ENCODE results near the gene CSTPP1.

DNA sequence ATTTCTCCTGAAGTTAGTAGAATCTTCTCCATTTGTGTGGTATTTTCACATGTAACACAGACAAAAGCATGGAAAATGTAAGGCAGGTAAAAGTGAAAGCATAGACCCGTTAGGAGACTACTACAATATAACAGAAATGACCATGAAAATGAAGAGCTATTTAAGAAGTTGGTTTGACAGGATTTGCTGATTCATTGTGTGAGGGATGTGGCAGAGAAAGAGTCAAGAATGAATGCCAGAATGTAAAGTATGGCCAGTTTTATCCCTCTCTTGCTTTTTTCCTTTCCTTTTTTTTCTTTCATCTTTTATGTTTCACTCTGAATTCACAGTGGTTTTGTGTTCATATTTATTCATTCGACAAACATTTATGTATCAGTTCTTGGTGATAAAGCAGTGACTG, 124.2 kb downstream of the CSTPP1 start:
- TF ChIP-seq, protein P1, sequence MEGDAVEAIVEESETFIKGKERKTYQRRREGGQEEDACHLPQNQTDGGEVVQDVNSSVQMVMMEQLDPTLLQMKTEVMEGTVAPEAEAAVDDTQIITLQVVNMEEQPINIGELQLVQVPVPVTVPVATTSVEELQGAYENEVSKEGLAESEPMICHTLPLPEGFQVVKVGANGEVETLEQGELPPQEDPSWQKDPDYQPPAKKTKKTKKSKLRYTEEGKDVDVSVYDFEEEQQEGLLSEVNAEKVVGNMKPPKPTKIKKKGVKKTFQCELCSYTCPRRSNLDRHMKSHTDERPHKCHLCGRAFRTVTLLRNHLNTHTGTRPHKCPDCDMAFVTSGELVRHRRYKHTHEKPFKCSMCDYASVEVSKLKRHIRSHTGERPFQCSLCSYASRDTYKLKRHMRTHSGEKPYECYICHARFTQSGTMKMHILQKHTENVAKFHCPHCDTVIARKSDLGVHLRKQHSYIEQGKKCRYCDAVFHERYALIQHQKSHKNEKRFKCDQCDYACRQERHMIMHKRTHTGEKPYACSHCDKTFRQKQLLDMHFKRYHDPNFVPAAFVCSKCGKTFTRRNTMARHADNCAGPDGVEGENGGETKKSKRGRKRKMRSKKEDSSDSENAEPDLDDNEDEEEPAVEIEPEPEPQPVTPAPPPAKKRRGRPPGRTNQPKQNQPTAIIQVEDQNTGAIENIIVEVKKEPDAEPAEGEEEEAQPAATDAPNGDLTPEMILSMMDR (IDR thresholded peaks at IDR 0.05): no peak
- no peak for TF ChIP-seq EP300 (IDR thresholded peaks at IDR 0.05; ENCODE audit: low read depth)
- no peak for TF ChIP-seq POLR2A (IDR thresholded peaks at IDR 0.05)
- TF ChIP-seq POLR2AphosphoS5 (IDR thresholded peaks at IDR 0.05): no peak
